ENCODE data around the gene TMEM200A.

The TMEM200A gene

DNA sequence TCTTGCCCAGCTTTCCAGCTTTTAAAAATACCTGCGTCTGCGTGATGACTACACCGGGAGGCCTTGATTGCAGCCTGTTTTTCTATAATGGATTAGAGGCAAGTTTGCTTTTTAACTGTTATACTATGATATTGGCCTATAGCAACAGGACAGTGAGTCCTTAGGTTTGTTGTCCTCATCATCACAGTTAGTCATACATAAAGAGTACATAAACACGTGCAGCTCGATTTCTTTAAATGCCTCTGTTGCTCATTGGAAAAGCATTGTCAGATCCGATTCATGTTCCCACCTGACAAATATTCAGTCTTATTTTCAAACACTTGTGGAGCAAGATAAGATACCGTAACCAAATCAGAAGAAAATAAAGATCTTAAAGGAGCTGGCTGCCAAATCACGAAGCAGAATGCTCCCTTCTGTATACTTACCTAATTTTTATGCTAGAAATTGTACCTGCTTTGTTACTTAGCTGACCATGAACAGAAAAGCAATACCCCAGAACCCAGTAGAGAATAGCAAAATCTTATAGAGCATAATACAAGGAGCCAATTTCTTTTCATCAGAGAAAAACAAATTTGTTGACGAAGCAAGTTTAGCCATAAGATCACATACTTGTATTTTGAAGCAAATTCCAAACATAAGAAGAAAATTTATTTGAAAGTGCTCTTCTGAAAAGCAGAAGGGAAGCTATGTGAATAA, 100.4 kb downstream of the TMEM200A start:
- H3K9me3 ChIP-seq (ENCODE audit: insufficient read depth, low read length): no peaks in the 10 kb centered on the region
- H3K4me3 ChIP-seq (ENCODE audit: insufficient read length, low read depth): no peak overlapping the region
- no peaks in the 10 kb centered on the region for H3K27me3 ChIP-seq (ENCODE audit: insufficient read depth, insufficient read length)
- H3K9ac ChIP-seq (ENCODE audit: insufficient read length, low read depth): no peak overlapping the region
- no peak for DNase-seq (ENCODE audit: low read depth, low spot score)
- no peaks in the 10 kb centered on the region for H3K4me1 ChIP-seq (ENCODE audit: insufficient read depth, insufficient read length)
- no peaks in the 10 kb centered on the region for H3K36me3 ChIP-seq (ENCODE audit: insufficient read depth, insufficient read length, low read length)
- no peak for TF ChIP-seq SUZ12 (IDR thresholded peaks at IDR 0.05; ENCODE audit: extremely low read depth, insufficient read depth, insufficient read length)
- no peak for TF ChIP-seq ZNF274 (IDR thresholded peaks at IDR 0.05; ENCODE audit: low read depth, low read length)
- no peak for TF ChIP-seq YY1 (IDR thresholded peaks at IDR 0.05; ENCODE audit: insufficient read depth, insufficient read length)

DNA sequence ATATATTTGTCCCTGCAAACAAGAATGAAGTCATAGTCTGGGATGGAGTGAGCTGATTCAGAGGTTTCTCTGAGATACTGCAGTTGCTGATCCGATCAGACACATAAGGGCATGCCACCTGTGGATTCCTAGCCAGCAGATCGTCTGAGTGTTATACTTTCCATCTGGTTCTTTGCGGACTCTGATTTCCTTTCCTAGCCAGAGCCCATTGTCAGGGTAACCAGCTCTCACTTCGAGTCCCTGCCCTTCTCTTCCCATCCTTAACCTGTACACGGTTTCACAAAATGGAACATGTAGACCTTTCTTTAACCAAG, 100.9 kb downstream of the TMEM200A start:
- TF ChIP-seq YY1 (IDR thresholded peaks at IDR 0.05; ENCODE audit: insufficient read depth, insufficient read length) (no peak), ZNF274 (IDR thresholded peaks at IDR 0.05; ENCODE audit: low read depth, low read length) (no peak), SUZ12 (IDR thresholded peaks at IDR 0.05; ENCODE audit: extremely low read depth, insufficient read depth, insufficient read length) (no peak)

DNA sequence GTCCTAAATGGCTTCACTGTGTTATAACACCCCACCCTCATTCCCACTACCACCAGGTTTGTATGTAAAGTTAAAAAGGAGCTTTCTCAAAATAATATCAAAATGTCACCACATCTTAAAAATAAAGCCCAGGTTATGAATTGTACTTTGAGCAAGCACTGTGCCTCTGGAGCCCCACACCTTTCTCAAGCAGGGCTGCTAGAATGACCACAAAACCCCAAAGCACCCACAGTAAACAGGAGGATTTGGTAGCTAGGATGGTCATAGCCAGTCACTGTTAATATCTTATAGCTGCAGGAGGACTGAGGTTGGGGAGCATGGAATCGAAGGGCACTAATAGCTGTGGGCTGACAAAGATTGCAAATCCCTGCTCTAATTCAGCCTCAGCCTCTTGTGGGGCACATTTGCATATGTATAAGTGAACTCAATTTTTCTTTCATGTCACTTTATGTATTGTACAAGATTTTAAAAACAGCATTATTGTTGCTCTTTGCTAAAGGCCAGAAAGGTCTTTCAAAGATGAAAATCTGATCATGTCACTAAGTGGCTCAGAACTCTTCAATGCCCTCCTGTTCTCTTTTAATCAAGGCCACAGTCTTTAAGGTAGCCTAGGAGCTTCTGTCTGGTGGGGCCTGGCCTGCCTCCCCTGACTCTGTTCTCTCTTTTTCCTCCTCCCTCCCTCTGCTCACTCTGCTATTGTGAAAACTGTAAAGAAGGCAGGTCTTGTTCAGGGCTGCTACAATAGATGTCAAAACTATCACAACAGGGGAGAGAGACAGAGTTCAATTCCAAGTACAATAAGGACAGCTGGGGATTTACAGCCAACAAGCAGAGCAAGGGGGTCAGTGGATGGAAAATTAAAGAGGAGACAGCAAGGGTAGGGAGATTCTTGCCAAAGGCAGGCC, 101.6 kb downstream of the TMEM200A start:
- no peak for DNase-seq (ENCODE audit: low read depth, low spot score)
- no peak for TF ChIP-seq YY1 (IDR thresholded peaks at IDR 0.05; ENCODE audit: insufficient read depth, insufficient read length)
- no peak for TF ChIP-seq ZNF274 (IDR thresholded peaks at IDR 0.05; ENCODE audit: low read depth, low read length)
- no peak for TF ChIP-seq SUZ12 (IDR thresholded peaks at IDR 0.05; ENCODE audit: extremely low read depth, insufficient read depth, insufficient read length)
- Histone ChIP-seq H3K36me3 (ENCODE audit: insufficient read depth, insufficient read length, low read length) (no peaks in the 10 kb centered on the region), H3K27me3 (ENCODE audit: insufficient read depth, insufficient read length) (no peaks in the 10 kb centered on the region), H3K4me3 (ENCODE audit: insufficient read length, low read depth) (no peak overlapping the region), H3K9me3 (ENCODE audit: insufficient read depth, low read length) (no peaks in the 10 kb centered on the region), H3K4me1 (ENCODE audit: insufficient read depth, insufficient read length) (no peaks in the 10 kb centered on the region), H3K9ac (ENCODE audit: insufficient read length, low read depth) (no peak overlapping the region)

More for the DNA sequence above, 100.9 kb downstream of the TMEM200A start:
- no peaks in the 10 kb centered on the region for H3K27me3 ChIP-seq (ENCODE audit: insufficient read depth, insufficient read length)
- no peak overlapping the region for H3K4me3 ChIP-seq (ENCODE audit: insufficient read length, low read depth)
- H3K4me1 ChIP-seq (ENCODE audit: insufficient read depth, insufficient read length): no peaks in the 10 kb centered on the region
- H3K9ac ChIP-seq (ENCODE audit: insufficient read length, low read depth): no peak overlapping the region
- no peaks in the 10 kb centered on the region for H3K9me3 ChIP-seq (ENCODE audit: insufficient read depth, low read length)
- H3K36me3 ChIP-seq (ENCODE audit: insufficient read depth, insufficient read length, low read length): no peaks in the 10 kb centered on the region
- no peak for DNase-seq (ENCODE audit: low read depth, low spot score)

DNA sequence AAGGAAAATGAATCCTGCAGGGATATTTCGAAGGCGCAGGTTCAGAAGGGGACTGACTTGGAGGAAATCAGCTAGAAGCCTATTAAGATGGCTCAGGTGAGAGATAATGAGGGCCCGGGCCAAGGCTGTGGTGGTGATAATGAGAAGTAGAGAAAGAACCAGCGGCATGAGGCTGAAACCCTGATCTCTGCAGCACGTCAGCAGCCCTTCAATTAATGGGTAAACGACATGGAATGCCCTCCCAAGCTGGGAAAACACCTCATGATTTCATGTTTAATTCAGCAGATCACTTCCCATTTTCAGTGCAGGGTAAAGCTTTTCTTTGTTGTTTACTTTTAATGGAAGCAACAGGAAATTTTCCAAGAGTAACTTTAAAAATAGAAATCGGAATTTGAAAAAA, 104.9 kb downstream of the TMEM200A start:
- no peak for TF ChIP-seq ZNF274 (IDR thresholded peaks at IDR 0.05; ENCODE audit: low read depth, low read length)
- TF ChIP-seq SUZ12 (IDR thresholded peaks at IDR 0.05; ENCODE audit: extremely low read depth, insufficient read depth, insufficient read length): no peak
- no peak for TF ChIP-seq YY1 (IDR thresholded peaks at IDR 0.05; ENCODE audit: insufficient read depth, insufficient read length)
- Histone ChIP-seq H3K4me3 (ENCODE audit: insufficient read length, low read depth) (no peak overlapping the region), H3K27me3 (ENCODE audit: insufficient read depth, insufficient read length) (no peaks in the 10 kb centered on the region), H3K4me1 (ENCODE audit: insufficient read depth, insufficient read length) (no peaks in the 10 kb centered on the region), H3K36me3 (ENCODE audit: insufficient read depth, insufficient read length, low read length) (no peaks in the 10 kb centered on the region), H3K9ac (ENCODE audit: insufficient read length, low read depth) (no peak overlapping the region), H3K9me3 (ENCODE audit: insufficient read depth, low read length) (no peaks in the 10 kb centered on the region)
- no peak for DNase-seq (ENCODE audit: low read depth, low spot score)

DNA sequence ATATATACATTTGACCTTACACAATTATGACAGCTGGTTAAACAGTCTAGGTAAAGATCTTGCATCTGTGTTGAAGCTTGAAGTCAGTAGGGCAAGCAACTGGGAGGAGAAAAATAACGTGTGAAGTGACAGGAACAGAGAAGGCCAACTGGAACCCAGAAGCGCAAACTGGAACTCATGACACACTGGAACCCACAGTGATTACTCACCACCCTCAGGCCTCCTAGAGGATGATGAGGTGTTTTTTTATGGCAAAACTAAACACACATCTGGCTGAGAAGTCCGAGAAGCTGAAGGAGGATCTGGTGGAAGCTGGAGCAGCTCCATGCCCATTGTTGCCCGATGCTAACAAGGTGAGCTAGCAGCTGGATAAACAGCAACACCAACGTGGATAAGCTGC, 108.1 kb downstream of the TMEM200A start:
- H3K27me3 ChIP-seq (ENCODE audit: insufficient read depth, insufficient read length): no peaks in the 10 kb centered on the region
- H3K4me1 ChIP-seq (ENCODE audit: insufficient read depth, insufficient read length): no peaks in the 10 kb centered on the region
- TF ChIP-seq SUZ12 (IDR thresholded peaks at IDR 0.05; ENCODE audit: extremely low read depth, insufficient read depth, insufficient read length) (no peak), ZNF274 (IDR thresholded peaks at IDR 0.05; ENCODE audit: low read depth, low read length) (no peak), YY1 (IDR thresholded peaks at IDR 0.05; ENCODE audit: insufficient read depth, insufficient read length) (no peak)
- H3K9me3 ChIP-seq (ENCODE audit: insufficient read depth, low read length): no peaks in the 10 kb centered on the region
- no peaks in the 10 kb centered on the region for H3K36me3 ChIP-seq (ENCODE audit: insufficient read depth, insufficient read length, low read length)
- H3K4me3 ChIP-seq (ENCODE audit: insufficient read length, low read depth): no peak overlapping the region
- DNase-seq (ENCODE audit: low read depth, low spot score): no peak
- no peak overlapping the region for H3K9ac ChIP-seq (ENCODE audit: insufficient read length, low read depth)

DNA sequence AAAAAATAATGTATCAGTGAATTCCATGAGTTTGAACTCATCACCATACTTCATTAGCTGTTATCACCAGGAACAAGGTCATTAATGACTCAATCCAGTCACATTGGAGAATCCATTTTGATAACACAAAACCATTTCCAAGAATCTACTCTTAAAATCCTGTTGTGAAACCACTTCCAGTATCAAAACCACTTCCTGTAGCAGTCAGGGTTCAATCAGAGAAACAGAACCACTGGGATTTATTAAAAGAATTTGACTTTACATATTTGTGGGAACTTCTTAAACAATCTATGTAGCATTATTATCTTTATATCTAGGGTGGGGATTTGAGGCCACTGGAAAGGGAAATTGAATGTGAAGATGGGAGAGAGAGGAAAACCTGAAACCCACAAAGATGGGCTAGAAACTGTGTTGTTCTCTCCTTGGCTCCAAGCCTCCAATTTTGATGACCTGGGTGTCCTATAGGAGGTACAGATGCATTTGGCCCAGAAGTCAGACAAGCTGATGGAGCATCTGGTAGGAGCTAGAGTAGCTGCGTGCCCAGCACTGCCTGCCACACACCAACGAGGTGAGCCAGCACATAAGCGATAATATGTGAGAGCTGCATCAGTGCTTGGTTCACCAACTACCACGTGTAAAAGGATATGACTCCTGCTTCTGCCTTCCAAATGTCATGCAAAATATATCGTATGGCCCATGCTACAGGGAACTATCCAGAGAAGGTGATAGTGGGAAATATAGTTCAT, 117.0 kb downstream of the TMEM200A start:
- H3K36me3 ChIP-seq (ENCODE audit: insufficient read depth, insufficient read length, low read length): no peaks in the 10 kb centered on the region
- TF ChIP-seq ZNF274 (IDR thresholded peaks at IDR 0.05; ENCODE audit: low read depth, low read length) (no peak), YY1 (IDR thresholded peaks at IDR 0.05; ENCODE audit: insufficient read depth, insufficient read length) (no peak), SUZ12 (IDR thresholded peaks at IDR 0.05; ENCODE audit: extremely low read depth, insufficient read depth, insufficient read length) (no peak)
- DNase-seq (ENCODE audit: low read depth, low spot score): no peak
- H3K9ac ChIP-seq (ENCODE audit: insufficient read length, low read depth): no peak overlapping the region
- no peaks in the 10 kb centered on the region for H3K4me1 ChIP-seq (ENCODE audit: insufficient read depth, insufficient read length)
- H3K4me3 ChIP-seq (ENCODE audit: insufficient read length, low read depth): no peak overlapping the region
- H3K27me3 ChIP-seq (ENCODE audit: insufficient read depth, insufficient read length): no peaks in the 10 kb centered on the region
- H3K9me3 ChIP-seq (ENCODE audit: insufficient read depth, low read length): no peaks in the 10 kb centered on the region

DNA sequence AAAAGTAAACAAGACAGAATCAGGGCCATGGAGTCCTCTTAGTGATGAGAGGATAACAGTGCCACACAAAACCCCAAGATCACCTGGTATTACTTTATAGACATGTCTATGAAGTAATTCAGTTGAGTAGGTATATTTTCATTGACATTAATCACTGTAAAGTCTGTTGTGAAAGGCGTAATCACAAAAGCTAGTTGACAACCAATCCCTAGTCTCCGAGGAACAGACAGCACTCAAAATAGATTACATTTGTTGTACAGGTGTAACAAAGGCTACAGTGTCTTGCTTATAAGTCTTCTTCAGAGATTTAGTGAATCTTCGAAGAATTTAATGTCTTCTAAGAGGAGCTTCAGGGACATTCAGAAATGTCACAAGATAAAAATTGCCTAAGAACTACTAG, 120.1 kb downstream of the TMEM200A start:
- Histone ChIP-seq H3K9me3 (ENCODE audit: insufficient read depth, low read length) (no peaks in the 10 kb centered on the region), H3K27me3 (ENCODE audit: insufficient read depth, insufficient read length) (no peaks in the 10 kb centered on the region), H3K4me1 (ENCODE audit: insufficient read depth, insufficient read length) (no peaks in the 10 kb centered on the region), H3K4me3 (ENCODE audit: insufficient read length, low read depth) (no peak overlapping the region), H3K9ac (ENCODE audit: insufficient read length, low read depth) (no peak overlapping the region), H3K36me3 (ENCODE audit: insufficient read depth, insufficient read length, low read length) (no peaks in the 10 kb centered on the region)
- no peak for DNase-seq (ENCODE audit: low read depth, low spot score)
- TF ChIP-seq ZNF274 (IDR thresholded peaks at IDR 0.05; ENCODE audit: low read depth, low read length) (no peak), YY1 (IDR thresholded peaks at IDR 0.05; ENCODE audit: insufficient read depth, insufficient read length) (no peak), SUZ12 (IDR thresholded peaks at IDR 0.05; ENCODE audit: extremely low read depth, insufficient read depth, insufficient read length) (no peak)
